IPS-20b (cell line): ENCODE measurements around the gene C11orf68.

Experiments
- H3K27ac ChIP-seq: one replicate; pipeline ENCODE4 v1.5.1; 2013; ENCODE audit warnings: low read length
- H3K27me3 ChIP-seq: 2 replicates; pipeline ENCODE4 v1.6.1; 2013; ENCODE audit warnings: mild to moderate bottlenecking, low read length, inconsistent platforms; ENCODE audit not compliant: insufficient read depth
- H3K36me3 ChIP-seq: 2 replicates; pipeline ENCODE4 v1.6.1; 2013; ENCODE audit warnings: low read depth, mild to moderate bottlenecking, inconsistent platforms, low read length, moderate library complexity; ENCODE audit not compliant: insufficient read depth
- H3K4me1 ChIP-seq: 2 replicates; pipeline ENCODE4 v1.6.1; 2013; ENCODE audit warnings: mild to moderate bottlenecking, control low read depth, inconsistent platforms, low read length, moderate library complexity; ENCODE audit not compliant: insufficient read depth
- H3K4me3 ChIP-seq: 2 replicates; pipeline ENCODE4 v1.5.1; 2013; ENCODE audit warnings: mild to moderate bottlenecking, low read length, inconsistent platforms
- H3K9ac ChIP-seq: 2 replicates; pipeline ENCODE4 v1.6.1; 2013; ENCODE audit warnings: low read depth, mild to moderate bottlenecking, inconsistent platforms, low read length, moderate library complexity
- H3K9me3 ChIP-seq: 2 replicates; pipeline ENCODE4 v1.6.1; 2013; ENCODE audit warnings: mild to moderate bottlenecking, low read depth, low read length, inconsistent platforms; ENCODE audit not compliant: insufficient read depth

The C11orf68 gene

GRCh38 chr11:65872586-65873317, 46.1 kb downstream of the C11orf68 start, which contains the start of gene EFEMP2:
Gene EFEMP2 (minus strand): TSS chr11:65872800. CDS start chr11:65872354, 446 bp downstream.
- H3K27ac ChIP-seq, result no peak within 1 kb of the TSS
- H3K9ac ChIP-seq, result peak within 1 kb of the TSS; percentile 56; the same call in 1 of the 2 replicates
- H3K36me3 ChIP-seq, result no peaks in the 10 kb centered on the region
- H3K4me1 ChIP-seq, result no peaks in the 10 kb centered on the region
- no peaks in the 10 kb centered on the region for H3K9me3 ChIP-seq
- peaks cover 28% of the 10 kb centered on the region for H3K27me3 ChIP-seq
- peak within 1 kb of the TSS; percentile 65 for H3K4me3 ChIP-seq

- H3K9ac ChIP-seq, result no peak overlapping the region
- peak overlapping the region; percentile 44; the same call in 1 of the 2 replicates for H3K4me3 ChIP-seq
- H3K4me1 ChIP-seq, result no peaks in the 10 kb centered on the region
- H3K36me3 ChIP-seq, result no peaks in the 10 kb centered on the region
- H3K27ac ChIP-seq, result no peak overlapping the region
- H3K9me3 ChIP-seq, result no peaks in the 10 kb centered on the region
- H3K27me3 ChIP-seq, result peaks cover 28% of the 10 kb centered on the region
Observed at GRCh38 chr11:65871811-65872548, 46.9 kb downstream of the C11orf68 start.

- H3K27ac ChIP-seq, result no peak overlapping the region
- no peaks in the 10 kb centered on the region for H3K9me3 ChIP-seq
- no peak overlapping the region for H3K4me3 ChIP-seq
- H3K9ac ChIP-seq, result no peak overlapping the region
- H3K4me1 ChIP-seq, result no peaks in the 10 kb centered on the region
- peaks cover 7% of the 10 kb centered on the region; the same call in 1 of the 2 replicates for H3K36me3 ChIP-seq
- H3K27me3 ChIP-seq, result peaks cover 28% of the 10 kb centered on the region
Observed at GRCh38 chr11:65870706-65871681, 47.9 kb downstream of the C11orf68 start.

GRCh38 chr11:65870307-65870658, 48.6 kb downstream of the C11orf68 start:
- no peak overlapping the region for H3K27ac ChIP-seq

GRCh38 chr11:65869643-65870306, 49.1 kb downstream of the C11orf68 start:
- Histone ChIP-seq H3K27me3 (peaks cover 28% of the 10 kb centered on the region), H3K9me3 (no peaks in the 10 kb centered on the region), H3K4me3 (no peak overlapping the region), H3K4me1 (no peaks in the 10 kb centered on the region), H3K36me3 (peaks cover 19% of the 10 kb centered on the region), H3K27ac (no peak overlapping the region), H3K9ac (no peak overlapping the region)

More at GRCh38 chr11:65870307-65870658, 48.6 kb downstream of the C11orf68 start:
- Histone ChIP-seq H3K27me3 (peaks cover 28% of the 10 kb centered on the region), H3K9me3 (no peaks in the 10 kb centered on the region), H3K9ac (no peak overlapping the region), H3K36me3 (peaks cover 14% of the 10 kb centered on the region), H3K4me3 (no peak overlapping the region), H3K4me1 (no peaks in the 10 kb centered on the region)

- Histone ChIP-seq H3K4me1 (no peaks in the 10 kb centered on the region), H3K9ac (no peak overlapping the region), H3K27me3 (peaks cover 28% of the 10 kb centered on the region), H3K4me3 (no peak overlapping the region), H3K9me3 (no peaks in the 10 kb centered on the region), H3K36me3 (peaks cover 28% of the 10 kb centered on the region), H3K27ac (no peak overlapping the region)
Observed at GRCh38 chr11:65868907-65869306, 50.0 kb downstream of the C11orf68 start.

- Histone ChIP-seq H3K9ac (peak overlapping the region; percentile 45; the same call in 1 of the 2 replicates), H3K36me3 (peaks cover 35% of the 10 kb centered on the region), H3K9me3 (no peaks in the 10 kb centered on the region), H3K27me3 (peaks cover 26% of the 10 kb centered on the region), H3K27ac (no peak overlapping the region), H3K4me3 (peak overlapping the region; percentile 72; the same call in 1 of the 2 replicates), H3K4me1 (no peaks in the 10 kb centered on the region)
Observed at GRCh38 chr11:65868076-65868667, 50.7 kb downstream of the C11orf68 start.

- Histone ChIP-seq H3K36me3 (peaks cover 42% of the 10 kb centered on the region), H3K27me3 (peaks cover 22% of the 10 kb centered on the region), H3K4me1 (no peaks in the 10 kb centered on the region), H3K27ac (no peak overlapping the region), H3K9ac (peak overlapping the region; percentile 45; the same call in 1 of the 2 replicates), H3K9me3 (no peaks in the 10 kb centered on the region), H3K4me3 (peak overlapping the region; percentile 72; the same call in 1 of the 2 replicates)
Observed at GRCh38 chr11:65867284-65868071, 51.4 kb downstream of the C11orf68 start.
